HFFc6 (cell line): ENCODE results near the gene EEF1G. TPM values are rescaled to one million over a fixed set of nuclear protein-coding genes. Genes with fewer than 3 reads are reported as not detected.

Experiments
- DNase-seq: peaks from one replicate; pipeline ENCODE4 v3.0.0-alpha.2; 2018
- H3K27ac Mint-ChIP-seq: 2 replicates; pipeline ENCODE4 v1.8.0; 2020; ENCODE audit warnings: mild to moderate bottlenecking, mixed read lengths
- H3K27me3 Mint-ChIP-seq: 2 replicates; pipeline ENCODE4 v1.8.0; 2021; ENCODE audit warnings: mild to moderate bottlenecking, moderate library complexity, mixed read lengths; ENCODE audit not compliant: insufficient read depth
- H3K36me3 Mint-ChIP-seq: 2 replicates; pipeline ENCODE4 v1.8.0; 2021; ENCODE audit warnings: low read depth, mixed read lengths
- H3K4me1 Mint-ChIP-seq: 2 replicates; pipeline ENCODE4 v1.8.0; 2020; ENCODE audit warnings: low read depth, mixed read lengths
- H3K4me3 Mint-ChIP-seq: 2 replicates; pipeline ENCODE4 v1.8.0; 2020; ENCODE audit warnings: mild to moderate bottlenecking, moderate library complexity, mixed read lengths
- H3K9me3 Mint-ChIP-seq: 2 replicates; pipeline ENCODE4 v1.8.0; 2020; ENCODE audit warnings: mild to moderate bottlenecking, mixed read lengths
- total RNA-seq, 6 experiments: library from RNA; stranded (reverse); fragmentation: NEBNext Ultra II Directional; extraction: Animal tissue kit (Norgen Biotek cat#: 25700); gene quantifications; 2 replicates in 1 of 6; 3 replicates in 5 of 6; pipeline ENCODE4 v1.2.3, GENCODE V29; 2021
- TF ChIP-seq, protein P1 (sequence below): fragments of 200-600 bp; sonication (generic); IDR thresholded peaks from 2 replicates; pipeline ENCODE4 v1.5.0; 2021; ENCODE audit warnings: antibody characterized with exemption, mild to moderate bottlenecking

EEF1G gene
- total RNA-seq, 6 experiments from 2014 or later = 1,302 to 1,474 (median 1,327) TPM

DNA sequence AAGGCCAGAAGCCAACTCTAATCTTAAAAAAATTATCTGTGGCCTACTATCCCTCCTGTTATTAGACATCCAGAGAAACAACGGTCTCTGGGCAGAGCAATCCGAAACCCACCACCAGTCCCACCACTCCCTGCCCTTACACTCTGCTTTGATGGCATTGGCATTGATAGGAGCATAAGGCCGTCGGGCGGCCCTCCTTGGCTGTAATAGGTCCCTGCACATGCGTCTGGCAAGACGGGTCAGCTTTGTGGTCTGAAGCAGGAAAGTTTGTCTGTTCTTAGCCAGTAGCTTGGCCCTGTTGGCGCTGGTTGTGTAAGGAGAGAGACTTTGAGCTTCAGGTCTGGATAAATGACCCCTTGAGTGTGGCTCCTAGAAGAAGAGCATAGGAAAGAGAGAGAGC is 21.4 kb upstream of the EEF1G start:
- TF ChIP-seq, protein P1, sequence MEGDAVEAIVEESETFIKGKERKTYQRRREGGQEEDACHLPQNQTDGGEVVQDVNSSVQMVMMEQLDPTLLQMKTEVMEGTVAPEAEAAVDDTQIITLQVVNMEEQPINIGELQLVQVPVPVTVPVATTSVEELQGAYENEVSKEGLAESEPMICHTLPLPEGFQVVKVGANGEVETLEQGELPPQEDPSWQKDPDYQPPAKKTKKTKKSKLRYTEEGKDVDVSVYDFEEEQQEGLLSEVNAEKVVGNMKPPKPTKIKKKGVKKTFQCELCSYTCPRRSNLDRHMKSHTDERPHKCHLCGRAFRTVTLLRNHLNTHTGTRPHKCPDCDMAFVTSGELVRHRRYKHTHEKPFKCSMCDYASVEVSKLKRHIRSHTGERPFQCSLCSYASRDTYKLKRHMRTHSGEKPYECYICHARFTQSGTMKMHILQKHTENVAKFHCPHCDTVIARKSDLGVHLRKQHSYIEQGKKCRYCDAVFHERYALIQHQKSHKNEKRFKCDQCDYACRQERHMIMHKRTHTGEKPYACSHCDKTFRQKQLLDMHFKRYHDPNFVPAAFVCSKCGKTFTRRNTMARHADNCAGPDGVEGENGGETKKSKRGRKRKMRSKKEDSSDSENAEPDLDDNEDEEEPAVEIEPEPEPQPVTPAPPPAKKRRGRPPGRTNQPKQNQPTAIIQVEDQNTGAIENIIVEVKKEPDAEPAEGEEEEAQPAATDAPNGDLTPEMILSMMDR = no peak
- Mint-ChIP-seq H3K36me3 (peaks cover 57% of the 10 kb centered on the region), H3K27me3 (peaks cover 19% of the 10 kb centered on the region), H3K4me1 (peaks cover 51% of the 10 kb centered on the region), H3K9me3 (no peaks in the 10 kb centered on the region), H3K27ac (no peak overlapping the region), H3K4me3 (no peak overlapping the region)
- DNase-seq = no peak

DNA sequence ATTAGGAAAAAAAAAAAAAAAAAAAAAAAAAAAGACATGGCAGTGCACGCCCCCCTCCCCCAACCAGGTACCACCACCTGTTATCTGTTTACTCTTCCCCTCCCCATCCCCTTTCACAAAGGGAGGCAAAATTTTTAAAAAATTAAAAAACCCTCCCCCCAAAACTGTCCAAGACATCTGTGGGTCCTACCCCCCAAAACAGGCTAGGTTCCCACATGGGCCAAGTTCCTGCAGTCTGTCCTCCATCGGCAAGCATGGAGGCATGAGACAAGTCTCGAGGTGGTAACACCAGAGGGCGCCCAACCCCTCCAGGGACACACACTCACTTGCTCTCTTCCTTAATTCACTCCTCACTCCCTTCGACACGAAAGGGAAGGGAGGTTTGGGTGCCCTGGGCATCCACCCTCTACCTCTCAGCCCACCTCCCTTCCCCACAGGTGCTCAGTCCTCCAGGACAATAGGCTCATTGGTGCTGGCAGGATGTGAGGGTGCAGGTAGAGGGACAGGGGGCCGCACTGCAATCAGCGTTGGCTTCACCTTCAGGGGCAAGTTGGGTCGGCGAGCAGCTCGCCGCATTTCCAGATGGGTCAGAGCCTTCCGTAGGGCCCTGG is 19.8 kb upstream of the EEF1G start:
- Mint-ChIP-seq H3K4me1 (peaks cover 43% of the 10 kb centered on the region), H3K4me3 (peak overlapping the region; percentile 44), H3K27me3 (peaks cover 14% of the 10 kb centered on the region), H3K9me3 (no peaks in the 10 kb centered on the region), H3K36me3 (peaks cover 41% of the 10 kb centered on the region), H3K27ac (peak overlapping the region; percentile 31; the same call in 1 of the 2 replicates)
- DNase-seq = peak; percentile 59
- TF ChIP-seq, protein P1 = peak; percentile 76

DNA sequence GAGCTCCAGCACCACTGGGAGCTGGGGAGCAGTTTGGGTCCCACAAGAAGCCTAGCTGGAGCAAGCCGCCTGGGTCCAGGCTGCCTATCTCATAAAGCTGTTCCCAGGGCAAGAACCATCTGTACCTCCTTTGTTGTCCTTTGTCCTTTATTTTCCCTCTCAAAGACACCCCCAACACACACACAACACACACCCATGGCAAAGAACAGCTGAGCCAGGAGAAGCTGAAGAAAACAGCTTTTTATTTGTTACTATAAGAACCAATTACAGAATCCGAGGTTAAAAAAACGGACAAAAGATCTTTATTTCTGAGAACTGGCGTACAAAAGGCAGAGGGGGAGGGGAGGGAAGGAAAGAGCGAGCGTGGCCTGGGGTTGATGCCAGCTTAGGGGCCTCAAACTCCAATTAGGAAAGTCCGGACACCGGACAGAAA is 19.3 kb upstream of the EEF1G start:
- Mint-ChIP-seq H3K27ac (0 out of 2 replicates have a peak overlapping the region, but pooled peaks have one; percentile 18), H3K4me3 (peak overlapping the region; percentile 98; the same call in 1 of the 2 replicates), H3K9me3 (no peaks in the 10 kb centered on the region), H3K4me1 (peaks cover 42% of the 10 kb centered on the region), H3K36me3 (peaks cover 37% of the 10 kb centered on the region), H3K27me3 (peaks cover 13% of the 10 kb centered on the region)
- TF ChIP-seq, protein P1 = no peak
- no peak for DNase-seq

DNA sequence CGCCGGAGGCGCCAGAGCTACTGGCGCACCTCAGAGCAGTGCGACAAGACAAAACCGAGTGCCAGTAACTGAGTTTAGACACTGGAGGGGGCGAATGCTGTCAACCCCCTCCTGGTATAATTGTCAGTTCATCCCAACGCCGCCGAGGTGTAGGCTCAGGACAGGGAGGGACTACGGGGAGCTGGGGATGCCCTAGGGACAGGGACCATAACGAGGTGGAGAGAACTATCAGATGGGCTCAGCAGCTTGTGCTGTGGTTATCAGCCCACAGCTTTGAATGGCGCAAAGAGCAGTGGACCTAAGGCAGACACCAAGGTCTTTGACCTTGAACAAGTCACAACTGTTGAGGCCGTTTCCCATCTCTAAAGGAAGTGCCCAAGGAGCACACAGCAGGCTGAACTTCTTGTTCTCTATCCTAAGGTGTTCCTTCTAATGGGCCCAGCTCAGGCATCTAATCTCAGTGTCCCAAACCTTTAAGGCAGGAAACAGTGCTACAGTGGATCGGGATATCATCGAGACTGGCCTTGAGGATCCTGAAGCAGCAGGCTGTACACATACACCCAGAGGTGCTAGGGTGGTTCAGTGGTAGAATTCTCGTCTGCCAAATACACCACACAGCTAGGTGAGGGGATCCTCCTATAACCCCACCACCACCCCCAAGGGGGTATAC is 18.6 kb upstream of the EEF1G start:
- Mint-ChIP-seq H3K27me3 (peaks cover 11% of the 10 kb centered on the region), H3K4me3 (peak overlapping the region; percentile 98), H3K4me1 (peaks cover 42% of the 10 kb centered on the region), H3K36me3 (peaks cover 32% of the 10 kb centered on the region), H3K27ac (peak overlapping the region; percentile 94), H3K9me3 (no peaks in the 10 kb centered on the region)
- TF ChIP-seq, protein P1 = peak; percentile 6; the same call in 1 of the 2 replicates
- no peak for DNase-seq

DNA sequence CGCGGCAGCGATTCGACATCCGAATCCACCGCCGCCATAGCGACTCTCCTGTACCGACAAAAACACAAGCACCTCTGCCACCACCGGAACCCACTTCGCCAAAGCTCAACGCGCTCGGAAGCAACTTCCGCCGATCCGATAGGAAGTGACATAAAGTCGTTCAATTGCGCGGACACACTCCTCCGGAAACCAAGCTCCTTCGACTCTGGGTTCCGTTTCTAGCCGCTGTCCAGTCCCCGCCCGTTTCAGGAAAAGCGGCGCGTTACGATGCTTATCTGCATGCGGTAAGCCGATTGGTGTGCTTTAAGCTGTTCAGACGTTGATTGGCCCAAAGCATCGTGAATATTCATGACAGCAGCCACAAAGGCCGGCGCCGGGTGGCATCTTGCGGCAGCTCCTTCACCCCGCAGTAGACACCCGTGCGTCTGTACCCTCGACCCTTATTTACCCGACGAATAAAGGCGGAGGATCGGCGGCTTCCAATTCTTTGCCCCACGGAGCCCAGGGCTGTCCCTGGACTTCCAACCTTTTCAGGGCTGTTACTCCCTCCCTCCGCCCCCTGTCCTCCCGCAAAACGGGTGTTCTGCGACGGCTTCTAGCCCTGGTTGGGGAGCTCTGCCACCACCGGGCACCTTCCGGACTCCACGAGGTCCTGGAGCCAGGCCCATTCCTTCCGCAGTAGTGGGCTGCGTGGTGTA is 17.9 kb upstream of the EEF1G start, which contains the start of gene TUT1:
Gene TUT1, minus strand, starts transcription at position 76 of the 698 bp plus-strand sequence. Its CDS starts 38 bp downstream, at position 38.
- Mint-ChIP-seq H3K27ac (peak within 1 kb of the TSS; percentile 94), H3K4me3 (peak within 1 kb of the TSS; percentile 98), H3K36me3 (peaks cover 28% of the 10 kb centered on the region), H3K27me3 (peaks cover 8% of the 10 kb centered on the region), H3K4me1 (peaks cover 42% of the 10 kb centered on the region), H3K9me3 (no peaks in the 10 kb centered on the region)
- peak; percentile 99 for DNase-seq
- TF ChIP-seq, protein P1 = peak; percentile 23; the same call in 1 of the 2 replicates
